Ectodermal cell (in vitro differentiated cells): ENCODE results near the gene HEXD.
A peak's percentile ranks its signal among the peaks of the same experiment; 100 is the strongest.
"Not testable (repeated sequence)": the region's sequence is repeated elsewhere in the genome, so short reads cannot be mapped to it uniquely, and the experiment has no call there.

Source experiments
- H3K27ac ChIP-seq: 2 replicates; pipeline ENCODE4 v1.7.0; 2013; ENCODE audit warnings: mild to moderate bottlenecking, low read depth, low read length; ENCODE audit not compliant: insufficient read depth, poor library complexity, severe bottlenecking
- H3K27me3 ChIP-seq: 2 replicates; pipeline ENCODE4 v1.7.0; 2013; ENCODE audit warnings: mild to moderate bottlenecking, low read length; ENCODE audit not compliant: insufficient read depth, control insufficient read depth, poor library complexity, severe bottlenecking
- H3K36me3 ChIP-seq: one replicate; pipeline ENCODE4 v1.7.0; 2013; ENCODE audit warnings: low read length; ENCODE audit not compliant: control insufficient read depth, insufficient read depth
- H3K4me1 ChIP-seq: one replicate; pipeline ENCODE4 v1.7.0; 2013; ENCODE audit warnings: low read length; ENCODE audit not compliant: control insufficient read depth, insufficient read depth
- H3K4me3 ChIP-seq: 2 replicates; pipeline ENCODE4 v1.7.0; 2013; ENCODE audit warnings: low read depth, low read length, control low read depth; ENCODE audit not compliant: insufficient read depth
- H3K9me3 ChIP-seq: 2 replicates; pipeline ENCODE4 v1.7.0; 2013; ENCODE audit warnings: mild to moderate bottlenecking, low read length, moderate library complexity; ENCODE audit not compliant: control insufficient read depth
- WGBS, 2 experiments: methylation state at CpG; one replicate each; pipeline ENCODE4 v1.1.7; 2013; ENCODE audit warnings: missing lambda C conversion rate in 2 of 2; 5-methylcytosine and 5-hydroxymethylcytosine counted together

The HEXD gene

DNA sequence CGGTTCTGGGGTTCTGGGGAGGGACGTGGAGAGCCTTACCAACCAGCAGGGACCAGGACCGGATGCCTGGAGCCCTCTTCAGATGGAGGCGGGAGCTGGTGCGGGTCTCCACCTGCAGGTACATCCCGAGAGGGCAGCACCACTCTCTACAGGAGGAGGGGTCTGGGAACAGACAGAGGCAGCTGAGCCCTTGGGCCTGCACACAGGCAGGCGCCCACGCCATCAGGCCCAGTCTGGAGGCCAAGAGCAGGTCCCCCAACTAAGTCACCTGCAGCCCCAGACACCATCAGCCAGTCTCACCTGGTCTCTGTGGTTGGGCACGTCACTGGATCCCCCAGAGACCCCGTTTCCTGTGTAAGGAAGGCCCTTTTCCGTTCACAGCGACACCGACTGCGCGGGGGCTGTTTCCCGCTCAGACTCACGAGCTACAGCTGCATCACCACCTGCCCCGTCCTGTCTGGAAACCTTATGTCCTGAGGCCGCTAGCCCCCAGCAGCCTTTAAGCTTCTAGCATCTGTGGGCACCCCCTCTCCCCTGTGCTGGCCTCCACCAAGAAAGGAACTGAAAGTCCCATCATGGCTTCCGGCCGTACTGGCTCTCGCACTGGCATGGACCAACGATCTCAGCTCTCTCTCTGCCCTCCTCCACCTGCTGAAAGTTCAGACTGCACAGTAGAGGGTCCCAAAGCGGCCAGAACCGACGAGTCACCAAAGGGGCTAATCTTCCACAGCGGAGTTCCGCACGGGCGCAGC, 31.2 kb downstream of the HEXD start:
- 89 to 92% methylated on average over 30 of the region's 30 CpGs for WGBS, 2 experiments
- Histone ChIP-seq H3K27ac (no peak overlapping the region), H3K27me3 (no peaks in the 10 kb centered on the region), H3K36me3 (peaks cover 8% of the 10 kb centered on the region), H3K4me3 (peak overlapping the region; percentile 76), H3K9me3 (no peaks in the 10 kb centered on the region), H3K4me1 (peaks cover 6% of the 10 kb centered on the region)

DNA sequence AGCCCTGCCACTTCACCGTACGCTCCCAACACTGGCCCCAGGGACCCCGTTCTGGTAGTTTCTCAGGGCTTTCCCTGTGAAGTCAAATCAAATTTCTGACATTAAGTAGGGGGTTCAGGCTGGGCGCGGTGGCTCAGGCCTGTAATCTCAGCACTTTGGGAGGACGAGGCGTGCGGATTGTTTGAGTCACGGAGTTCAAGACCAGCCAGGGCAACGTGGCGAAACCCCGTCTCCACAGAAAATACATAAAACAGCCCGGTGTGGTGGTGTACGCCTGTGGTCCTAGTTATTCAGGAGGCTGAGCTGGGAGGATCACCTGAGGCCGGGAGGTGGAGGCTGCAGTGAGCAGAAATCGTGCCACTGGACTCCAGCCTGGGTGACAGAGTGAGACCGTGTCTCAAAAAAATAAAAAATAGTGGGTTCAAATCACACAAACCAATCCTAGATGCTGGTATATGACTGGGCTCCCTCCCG, 31.8 kb downstream of the HEXD start:
- H3K4me1 ChIP-seq: peaks cover 6% of the 10 kb centered on the region

DNA sequence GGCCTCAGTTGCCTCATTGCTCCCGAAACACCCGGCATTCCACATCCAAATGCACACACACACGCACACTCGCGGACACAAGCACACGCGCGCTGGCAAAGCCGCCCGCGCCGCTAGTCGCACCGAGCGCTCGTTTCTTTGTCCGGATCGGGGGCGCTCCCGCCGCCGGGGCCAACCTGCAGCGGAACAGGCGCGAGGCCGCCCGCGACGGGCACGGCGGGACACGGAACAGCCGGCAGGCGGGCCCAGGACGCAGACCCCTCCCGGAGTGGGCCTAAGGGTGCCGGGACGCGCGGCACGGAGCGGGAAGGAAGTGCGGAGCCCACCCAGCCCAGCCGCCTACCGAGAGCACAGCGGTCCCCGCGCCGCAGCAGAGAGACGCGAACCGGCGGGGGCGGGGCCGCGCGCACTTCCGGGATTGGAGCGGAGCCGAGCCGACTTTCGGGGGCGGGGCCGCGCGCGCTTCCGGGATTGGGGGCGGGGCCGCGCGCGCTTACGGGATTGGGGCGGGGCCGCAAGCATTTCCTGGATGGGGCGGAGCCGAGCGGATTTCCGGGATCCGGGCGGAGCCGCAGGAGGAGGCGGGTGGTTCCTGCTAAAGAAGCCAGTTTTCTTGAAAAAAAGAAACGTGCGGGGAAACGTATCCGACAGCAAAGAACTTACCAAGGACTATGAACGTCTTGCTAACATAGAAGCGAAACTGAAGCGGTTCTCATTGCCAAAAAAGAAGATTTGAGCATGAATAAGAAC, 32.4 kb downstream of the HEXD start, which contains the start of gene CYBC1:
TSS of gene CYBC1 (minus strand) at position 396 of the 750 bp plus-strand sequence. CDS start 1,498 bp downstream, outside the sequence.
- Histone ChIP-seq H3K4me3 (peak within 1 kb of the TSS; percentile 76), H3K4me1 (peaks cover 6% of the 10 kb centered on the region), H3K9me3 (no peaks in the 10 kb centered on the region), H3K27ac (no peak within 1 kb of the TSS), H3K27me3 (no peaks in the 10 kb centered on the region), H3K36me3 (no peaks in the 10 kb centered on the region)
- 1% methylated on average over 91 of the region's 91 CpGs for WGBS, 2 experiments

More for the DNA sequence above, 31.8 kb downstream of the HEXD start:
- no peak overlapping the region for H3K27ac ChIP-seq
- peak overlapping the region; percentile 76 for H3K4me3 ChIP-seq
- no peaks in the 10 kb centered on the region for H3K27me3 ChIP-seq
- peaks cover 2% of the 10 kb centered on the region for H3K36me3 ChIP-seq
- no peaks in the 10 kb centered on the region for H3K9me3 ChIP-seq
- 82 to 83% methylated on average over 18 of the region's 18 CpGs for WGBS, 2 experiments

DNA sequence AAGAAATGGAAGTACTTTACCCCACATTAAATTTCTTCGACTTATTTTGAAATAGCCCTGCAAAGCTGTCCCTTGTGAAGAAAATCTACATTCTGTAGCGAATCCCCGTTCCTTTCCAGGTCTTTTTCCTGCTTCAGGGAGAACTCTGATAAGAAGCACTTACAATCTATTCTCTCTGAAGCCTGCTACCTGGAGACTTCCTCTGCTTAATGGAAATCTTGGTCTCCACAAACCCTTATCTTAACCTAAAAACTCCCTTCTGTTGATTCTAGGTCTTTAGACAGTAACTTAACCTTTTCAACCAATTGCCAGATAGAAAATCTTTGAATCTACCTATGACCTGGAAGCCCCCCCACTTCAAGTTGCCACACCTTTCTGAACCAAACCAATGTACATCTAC, 34.0 kb downstream of the HEXD start:
- H3K9me3 ChIP-seq: no peaks in the 10 kb centered on the region
- H3K27me3 ChIP-seq: no peaks in the 10 kb centered on the region
- no peak overlapping the region for H3K4me3 ChIP-seq
- peaks cover 6% of the 10 kb centered on the region for H3K4me1 ChIP-seq
- no peak overlapping the region for H3K27ac ChIP-seq
- H3K36me3 ChIP-seq: no peaks in the 10 kb centered on the region
- 94 to 99% methylated on average over 3 of the region's 3 CpGs for WGBS, 2 experiments

DNA sequence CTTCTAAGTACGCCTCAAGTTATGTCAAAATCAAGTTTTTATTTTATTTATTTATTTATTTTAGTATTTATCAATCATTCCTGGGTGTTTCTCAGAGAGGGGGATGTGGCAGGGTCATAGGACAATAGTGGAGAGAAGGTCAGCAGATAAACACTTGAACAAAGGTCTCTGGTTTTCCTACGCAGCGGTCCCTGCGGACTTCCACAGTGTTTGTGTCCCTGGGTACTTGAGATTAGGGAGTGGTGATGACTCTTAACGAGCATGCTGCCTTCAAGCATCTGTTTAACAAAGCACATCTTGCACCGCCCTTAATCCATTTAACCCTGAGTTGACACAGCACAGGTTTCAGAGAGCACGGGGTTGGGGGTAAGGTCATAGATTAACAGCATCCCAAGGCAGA, 35.0 kb downstream of the HEXD start:
- H3K27me3 ChIP-seq, H3K9me3 ChIP-seq, H3K27ac ChIP-seq, H3K4me3 ChIP-seq, H3K36me3 ChIP-seq: not testable (repeated sequence)
- peaks cover 12% of the 10 kb centered on the region for H3K4me1 ChIP-seq
- 86 to 89% methylated on average over 6 of the region's 7 CpGs for WGBS, 2 experiments

DNA sequence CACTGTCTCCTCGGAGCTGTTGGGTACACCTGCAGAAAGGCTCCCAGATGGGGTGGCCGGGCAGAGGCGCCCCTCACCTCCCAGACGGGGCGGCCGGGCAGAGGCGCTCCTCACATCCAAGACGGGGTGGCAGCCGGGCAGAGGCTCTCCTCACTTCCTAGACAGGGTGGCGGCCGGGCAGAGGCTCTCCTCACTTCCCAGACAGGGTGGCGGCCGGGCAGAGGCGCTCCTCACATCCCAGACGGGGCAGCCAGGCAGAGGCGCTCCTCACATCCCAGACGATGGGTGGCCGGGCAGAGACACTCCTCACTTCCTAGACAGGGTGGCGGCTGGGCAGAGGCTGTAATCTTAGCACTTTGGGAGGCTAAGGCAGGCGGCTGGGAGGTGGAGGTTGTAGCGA, 35.6 kb downstream of the HEXD start:
- not testable (repeated sequence) for H3K27me3 ChIP-seq, H3K9me3 ChIP-seq, H3K27ac ChIP-seq, H3K4me3 ChIP-seq, H3K36me3 ChIP-seq
- H3K4me1 ChIP-seq: peaks cover 12% of the 10 kb centered on the region
- WGBS, 2 experiments: 94 to 95% methylated on average over 21 of the region's 21 CpGs

DNA sequence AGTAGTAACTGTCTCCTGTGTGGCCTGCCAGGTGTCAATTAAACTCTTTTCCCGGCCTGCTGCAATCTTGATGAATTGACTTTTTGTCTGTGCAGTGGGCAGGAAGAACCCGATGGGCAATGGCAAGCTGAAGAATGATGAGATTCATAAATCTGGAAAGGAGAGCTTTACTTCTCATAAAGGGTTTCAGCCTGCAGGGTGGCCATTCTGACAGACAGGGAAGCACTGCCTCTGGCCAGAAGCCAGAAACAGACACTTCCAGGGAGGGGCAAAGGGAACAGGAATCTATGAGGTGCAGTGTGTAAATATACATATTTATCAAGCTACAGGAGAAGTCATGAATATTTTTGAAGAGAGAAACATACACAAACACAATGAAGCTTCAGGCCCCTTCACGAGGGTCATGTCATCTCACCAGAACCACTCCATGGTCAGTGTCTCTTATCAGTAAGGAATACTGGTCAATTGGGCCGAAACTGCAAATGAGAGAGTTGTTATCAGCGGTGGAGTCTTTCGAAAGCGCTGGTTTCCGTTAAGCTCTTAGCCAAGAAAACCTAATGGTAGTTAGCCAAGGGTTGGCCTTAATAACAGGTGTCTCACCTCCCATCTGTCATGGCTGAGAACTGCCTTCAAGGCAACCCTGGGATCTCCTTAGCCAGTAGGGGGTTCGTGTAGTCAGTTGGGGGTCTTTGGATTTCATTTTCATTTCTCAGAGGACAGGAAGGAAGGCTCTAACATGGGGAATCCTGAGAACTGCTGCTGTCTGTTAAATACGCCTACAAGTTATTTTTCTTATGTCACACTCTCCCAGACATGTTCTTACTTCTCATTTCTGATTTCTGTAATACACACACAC, 39.2 kb downstream of the HEXD start:
- Histone ChIP-seq H3K27me3 (no peaks in the 10 kb centered on the region), H3K4me3 (peak overlapping the region; percentile 87), H3K9me3 (no peaks in the 10 kb centered on the region), H3K4me1 (peaks cover 6% of the 10 kb centered on the region), H3K27ac (peak overlapping the region; percentile 92), H3K36me3 (peaks cover 5% of the 10 kb centered on the region)
- 74 to 76% methylated on average over 10 of the region's 10 CpGs for WGBS, 2 experiments

DNA sequence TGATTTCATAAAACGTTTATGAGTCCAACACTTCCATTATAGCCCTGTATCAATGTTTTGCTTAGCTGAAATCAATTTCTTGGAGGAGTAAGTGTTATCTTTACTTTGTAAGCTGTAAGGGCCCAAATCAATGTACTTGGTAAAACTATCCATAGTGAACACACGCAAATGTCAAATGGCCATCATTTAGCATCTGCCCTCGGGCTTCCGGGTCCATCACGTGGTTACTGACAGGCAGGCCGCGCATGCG, 39.7 kb downstream of the HEXD start:
- Histone ChIP-seq H3K4me1 (peaks cover 6% of the 10 kb centered on the region), H3K9me3 (no peaks in the 10 kb centered on the region), H3K36me3 (peaks cover 11% of the 10 kb centered on the region), H3K4me3 (peak overlapping the region; percentile 87), H3K27me3 (no peaks in the 10 kb centered on the region), H3K27ac (peak overlapping the region; percentile 92)
- WGBS, 2 experiments: 2 to 5% methylated on average over 8 of the region's 8 CpGs

DNA sequence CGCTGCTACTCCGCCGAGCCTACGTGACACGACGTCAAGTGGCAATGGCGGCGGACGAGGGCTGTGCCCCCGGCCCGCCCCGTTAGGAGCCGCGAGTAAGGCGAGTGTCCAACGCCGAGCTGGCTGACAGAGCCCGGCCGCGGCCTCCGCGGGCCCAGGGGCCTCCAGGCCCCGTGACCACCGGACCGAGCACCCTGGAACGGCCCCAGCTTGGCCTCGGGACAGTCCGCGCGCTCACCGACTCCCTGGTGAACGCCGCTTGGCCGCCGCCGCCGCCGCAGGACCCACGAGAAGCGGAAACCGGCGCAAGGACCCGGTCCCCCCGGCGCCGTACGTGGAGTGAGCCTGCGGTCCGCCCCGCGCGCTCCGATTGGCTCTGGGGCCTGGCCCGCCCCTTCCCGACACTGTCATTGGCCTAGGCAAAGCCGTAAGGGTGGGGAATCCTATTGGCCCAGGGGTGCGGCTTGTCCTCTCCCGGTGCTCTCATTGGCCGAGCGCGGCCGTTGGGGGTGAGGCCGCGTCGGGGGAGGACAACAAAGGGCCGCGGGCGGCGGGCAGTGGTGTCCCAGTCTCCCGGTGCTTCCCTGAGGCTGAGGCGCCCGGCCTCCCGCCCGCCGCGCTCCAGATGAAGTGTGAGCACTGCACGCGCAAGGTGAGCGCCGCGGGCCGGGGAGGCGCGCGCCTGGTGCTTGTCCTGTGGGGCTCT, 40.2 kb downstream of the HEXD start, which contains the start of gene NARF:
TSS of gene NARF (plus strand) at position 563 of the 706 bp plus-strand sequence. CDS start at position 626, 63 bp downstream.
- Histone ChIP-seq H3K9me3 (no peaks in the 10 kb centered on the region), H3K4me1 (peaks cover 6% of the 10 kb centered on the region), H3K4me3 (peak within 1 kb of the TSS; percentile 87), H3K36me3 (peaks cover 15% of the 10 kb centered on the region), H3K27me3 (no peaks in the 10 kb centered on the region), H3K27ac (peak within 1 kb of the TSS; percentile 92)
- WGBS, 2 experiments: 0% methylated on average over 85 of the region's 85 CpGs
